A549 (cell line): ENCODE results near the gene ZFYVE28.

ENCODE experiments used
- CHD2 ChIP-seq: fragments of 150-350 bp; IDR thresholded peaks from 2 replicates; pipeline ENCODE4 v1.6.1; 2014; ENCODE audit warnings: low read length; ENCODE audit not compliant: partially characterized antibody
- CTCF ChIP-seq: fragments of >200 bp; sonication (Bioruptor Twin); formaldehyde crosslinking; IDR thresholded peaks from 3 replicates; pipeline ENCODE4 v1.5.1; 2016
- EP300 ChIP-seq, 2 experiments: fragments of >200 bp; sonication (Bioruptor Twin); formaldehyde crosslinking; IDR thresholded peaks; 2 replicates in 1 of 2; 3 replicates in 1 of 2; pipeline ENCODE4 v1.6.1; 2016 to 2017
- FOXS1 ChIP-seq: fragments of 250-450 bp; sonication (Bioruptor Pico); IDR thresholded peaks from 2 replicates; pipeline ENCODE4 v1.5.0; 2020; ENCODE audit warnings: mild to moderate bottlenecking, moderate library complexity
- JUN ChIP-seq, 2 experiments: fragments of >200 bp; sonication (Bioruptor Twin); formaldehyde crosslinking; IDR thresholded peaks; 2 replicates in 1 of 2; 3 replicates in 1 of 2; pipeline ENCODE4 v1.6.1; 2016 to 2017
- MAFK ChIP-seq: fragments of 450-650 bp; IDR thresholded peaks from 2 replicates; pipeline ENCODE4 v1.6.1; 2014; ENCODE audit not compliant: partially characterized antibody
- POLR2A ChIP-seq: IDR thresholded peaks from 2 replicates; pipeline ENCODE4 v1.6.1; 2012; ENCODE audit warnings: mild to moderate bottlenecking, low read length
- REST ChIP-seq: fragments of 200-600 bp; sonication (generic); IDR thresholded peaks from 2 replicates; pipeline ENCODE4 v1.6.1; 2016; ENCODE audit warnings: antibody characterized with exemption, mild to moderate bottlenecking, moderate library complexity
- RFX5 ChIP-seq: fragments of 450-650 bp; IDR thresholded peaks from 2 replicates; pipeline ENCODE4 v1.7.1; 2014; ENCODE audit warnings: antibody characterized with exemption, mild to moderate bottlenecking, moderate library complexity
- SMC3 ChIP-seq: fragments of >200 bp; sonication (Bioruptor Twin); formaldehyde crosslinking; IDR thresholded peaks from 3 replicates; pipeline ENCODE4 v1.6.1; 2018; ENCODE audit warnings: inconsistent platforms

GRCh38 chr4:2448589-2448988, 30.1 kb upstream of the ZFYVE28 start:
- TF ChIP-seq CTCF (no peak), EP300 (IDR thresholded peaks at IDR 0.05) (no peak), JUN (IDR thresholded peaks at IDR 0.05) (no peak), CHD2 (no peak), RFX5 (no peak), FOXS1 (no peak), POLR2A (no peak), MAFK (no peak), SMC3 (no peak), REST (no peak)
